Measurements from ENCODE around the gene UNC5B. TPM values are rescaled to one million over a fixed set of nuclear protein-coding genes. Genes with fewer than 3 reads are reported as not detected.

The UNC5B gene
- total RNA-seq, 1 donor from 2014 or later, result 22.4 TPM

DNA sequence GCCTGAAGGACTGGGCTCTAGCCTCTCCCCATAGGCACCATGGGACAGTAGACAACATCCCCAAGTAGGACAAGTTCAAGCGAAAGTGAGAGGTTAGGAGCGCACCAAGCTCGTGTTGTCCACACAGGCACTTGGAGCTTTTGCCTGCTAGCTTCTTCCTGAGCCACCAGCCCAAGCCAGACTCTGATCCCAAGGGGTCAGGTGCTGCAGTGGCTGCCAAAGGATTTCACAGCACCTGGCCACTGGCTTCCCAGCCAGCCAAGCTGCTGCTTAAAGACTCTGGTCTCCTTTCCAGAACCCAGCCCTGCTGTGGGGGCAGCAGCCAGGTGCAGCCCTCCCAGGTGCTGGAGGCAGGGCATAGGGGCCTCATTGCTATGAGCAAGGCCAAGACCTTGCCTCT lies 33.0 kb upstream of the UNC5B start:
- Mint-ChIP-seq H3K27me3 (no peaks in the 10 kb centered on the region), H3K27ac (no peak overlapping the region), H3K9me3 (no peaks in the 10 kb centered on the region), H3K36me3 (no peaks in the 10 kb centered on the region), H3K4me3 (no peak overlapping the region), H3K4me1 (ENCODE audit: unreplicated experiment) (no peaks in the 10 kb centered on the region)
- no peak for DNase-seq (ENCODE audit: extremely low spot score, unreplicated experiment)
- TF ChIP-seq, protein P1, sequence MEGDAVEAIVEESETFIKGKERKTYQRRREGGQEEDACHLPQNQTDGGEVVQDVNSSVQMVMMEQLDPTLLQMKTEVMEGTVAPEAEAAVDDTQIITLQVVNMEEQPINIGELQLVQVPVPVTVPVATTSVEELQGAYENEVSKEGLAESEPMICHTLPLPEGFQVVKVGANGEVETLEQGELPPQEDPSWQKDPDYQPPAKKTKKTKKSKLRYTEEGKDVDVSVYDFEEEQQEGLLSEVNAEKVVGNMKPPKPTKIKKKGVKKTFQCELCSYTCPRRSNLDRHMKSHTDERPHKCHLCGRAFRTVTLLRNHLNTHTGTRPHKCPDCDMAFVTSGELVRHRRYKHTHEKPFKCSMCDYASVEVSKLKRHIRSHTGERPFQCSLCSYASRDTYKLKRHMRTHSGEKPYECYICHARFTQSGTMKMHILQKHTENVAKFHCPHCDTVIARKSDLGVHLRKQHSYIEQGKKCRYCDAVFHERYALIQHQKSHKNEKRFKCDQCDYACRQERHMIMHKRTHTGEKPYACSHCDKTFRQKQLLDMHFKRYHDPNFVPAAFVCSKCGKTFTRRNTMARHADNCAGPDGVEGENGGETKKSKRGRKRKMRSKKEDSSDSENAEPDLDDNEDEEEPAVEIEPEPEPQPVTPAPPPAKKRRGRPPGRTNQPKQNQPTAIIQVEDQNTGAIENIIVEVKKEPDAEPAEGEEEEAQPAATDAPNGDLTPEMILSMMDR (conservative IDR thresholded peaks at IDR 0.05), result no peak

DNA sequence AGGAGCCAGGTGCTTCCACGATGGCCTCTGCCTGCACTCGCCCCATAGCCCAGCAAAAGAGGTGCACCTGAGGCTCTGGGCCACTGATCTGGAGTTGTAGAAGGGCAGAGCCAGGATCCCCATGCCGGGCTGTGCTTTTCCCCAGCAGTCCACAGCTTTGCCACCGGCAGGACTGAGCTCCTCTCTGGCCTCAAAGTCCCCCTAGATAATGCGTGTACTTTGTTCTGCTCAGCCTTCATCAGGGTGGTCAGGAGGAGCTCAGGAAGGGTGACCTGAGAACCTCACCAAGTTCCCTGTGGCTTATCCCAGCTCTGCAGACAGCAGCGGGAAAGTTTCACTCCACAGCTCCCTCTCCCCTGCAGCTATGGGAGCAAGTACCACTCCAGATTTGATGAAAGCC lies 27.9 kb upstream of the UNC5B start:
- Mint-ChIP-seq H3K9me3 (no peaks in the 10 kb centered on the region), H3K4me1 (ENCODE audit: unreplicated experiment) (no peaks in the 10 kb centered on the region), H3K27ac (no peak overlapping the region), H3K4me3 (no peak overlapping the region), H3K36me3 (no peaks in the 10 kb centered on the region), H3K27me3 (no peaks in the 10 kb centered on the region)
- no peak for DNase-seq (ENCODE audit: extremely low spot score, unreplicated experiment)
- TF ChIP-seq, protein P1 (conservative IDR thresholded peaks at IDR 0.05), result no peak

DNA sequence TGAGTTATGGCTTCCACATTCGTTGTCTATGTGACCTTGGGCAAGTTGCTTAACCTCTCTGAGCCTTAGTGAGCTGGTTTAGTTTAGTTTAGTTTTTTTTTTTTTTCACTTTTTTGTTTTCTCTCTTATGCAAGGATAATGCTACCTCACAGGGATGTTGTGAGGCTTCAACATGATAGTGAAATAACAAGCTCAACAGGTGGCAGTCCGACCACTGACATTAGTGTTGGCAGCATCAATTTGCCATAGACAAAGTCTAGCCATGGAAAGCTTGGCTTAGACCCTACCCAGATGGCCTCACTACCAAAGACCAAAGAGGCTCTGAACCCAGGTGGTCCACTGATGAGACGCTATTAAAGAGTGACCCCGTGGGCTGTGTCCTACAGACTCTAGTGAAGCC lies 27.2 kb upstream of the UNC5B start:
- no peaks in the 10 kb centered on the region for H3K36me3 Mint-ChIP-seq
- DNase-seq (ENCODE audit: extremely low spot score, unreplicated experiment), result no peak
- TF ChIP-seq, protein P1 (conservative IDR thresholded peaks at IDR 0.05), result no peak
- H3K9me3 Mint-ChIP-seq, result no peaks in the 10 kb centered on the region
- no peak overlapping the region for H3K4me3 Mint-ChIP-seq
- no peaks in the 10 kb centered on the region for H3K4me1 Mint-ChIP-seq (ENCODE audit: unreplicated experiment)
- no peak overlapping the region for H3K27ac Mint-ChIP-seq
- no peaks in the 10 kb centered on the region for H3K27me3 Mint-ChIP-seq

DNA sequence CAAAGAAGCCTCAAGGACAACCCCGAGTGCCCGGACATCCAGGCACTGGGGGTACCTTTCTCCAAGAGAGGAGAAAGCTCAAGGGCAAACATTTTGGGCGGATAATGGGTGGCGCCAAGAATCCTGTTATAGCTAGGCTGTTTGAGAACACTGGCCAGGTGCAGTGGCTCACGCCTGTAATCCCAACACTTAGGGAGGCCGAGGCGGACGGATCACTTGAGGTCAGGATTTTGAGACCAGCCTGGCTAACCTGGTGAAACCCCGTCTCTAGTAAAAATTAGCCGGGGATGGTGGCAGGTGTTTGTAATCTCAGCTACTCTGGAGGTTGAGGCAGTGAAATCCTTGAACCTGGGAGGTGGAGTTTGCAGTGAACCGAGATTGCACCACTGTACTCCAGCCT lies 25.2 kb upstream of the UNC5B start:
- TF ChIP-seq, protein P1 (conservative IDR thresholded peaks at IDR 0.05), result no peak
- no peak for DNase-seq (ENCODE audit: extremely low spot score, unreplicated experiment)
- peaks cover 6% of the 10 kb centered on the region for H3K27me3 Mint-ChIP-seq
- no peaks in the 10 kb centered on the region for H3K9me3 Mint-ChIP-seq
- H3K4me1 Mint-ChIP-seq (ENCODE audit: unreplicated experiment), result peaks cover 4% of the 10 kb centered on the region
- no peak overlapping the region for H3K4me3 Mint-ChIP-seq
- H3K27ac Mint-ChIP-seq, result no peak overlapping the region
- no peaks in the 10 kb centered on the region for H3K36me3 Mint-ChIP-seq

DNA sequence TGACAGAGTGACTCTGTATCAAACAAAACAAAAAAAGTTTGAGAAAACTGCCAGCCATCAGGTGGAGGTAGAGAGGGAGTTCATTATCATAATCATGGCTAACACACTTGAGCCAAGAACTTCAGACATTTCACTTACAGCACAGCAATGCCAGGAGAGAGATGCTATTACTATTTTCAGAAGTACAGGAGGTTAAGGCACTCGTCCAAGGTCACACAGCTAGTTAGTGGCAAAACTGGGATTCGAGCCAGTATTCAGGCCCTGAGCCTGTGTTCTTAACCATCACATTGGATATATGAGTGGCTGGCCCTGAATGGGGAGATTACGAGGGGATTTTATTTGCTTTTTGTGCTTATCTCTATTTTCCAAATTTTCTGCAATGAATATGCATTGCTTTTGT lies 24.8 kb upstream of the UNC5B start:
- Mint-ChIP-seq H3K4me1 (ENCODE audit: unreplicated experiment) (peaks cover 4% of the 10 kb centered on the region), H3K27ac (no peak overlapping the region), H3K9me3 (no peaks in the 10 kb centered on the region), H3K4me3 (no peak overlapping the region), H3K27me3 (peaks cover 6% of the 10 kb centered on the region), H3K36me3 (no peaks in the 10 kb centered on the region)
- no peak for DNase-seq (ENCODE audit: extremely low spot score, unreplicated experiment)
- TF ChIP-seq, protein P1 (conservative IDR thresholded peaks at IDR 0.05), result no peak

DNA sequence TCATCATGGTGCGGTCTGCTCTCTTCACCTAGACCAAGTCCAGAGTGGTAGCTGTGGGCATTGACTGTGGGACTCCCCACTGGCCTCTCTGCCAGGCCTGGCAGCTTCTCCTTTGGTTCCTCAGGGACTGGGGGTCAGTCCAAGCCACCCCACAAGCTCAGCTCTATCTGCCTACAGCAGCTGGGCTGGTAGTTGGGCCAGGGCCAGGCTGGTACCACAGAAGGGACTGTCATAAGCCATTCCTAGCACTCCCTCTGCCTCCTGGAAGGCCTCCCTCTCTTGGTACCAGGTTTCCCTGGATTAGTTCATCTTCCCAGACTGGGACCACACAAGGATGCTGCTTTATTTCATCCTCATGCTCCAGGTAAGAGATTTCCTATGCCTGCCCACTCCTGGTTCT lies 24.2 kb upstream of the UNC5B start:
- Mint-ChIP-seq H3K4me3 (no peak overlapping the region), H3K9me3 (no peaks in the 10 kb centered on the region), H3K4me1 (ENCODE audit: unreplicated experiment) (peaks cover 4% of the 10 kb centered on the region), H3K27ac (no peak overlapping the region), H3K36me3 (no peaks in the 10 kb centered on the region), H3K27me3 (peaks cover 6% of the 10 kb centered on the region)
- no peak for DNase-seq (ENCODE audit: extremely low spot score, unreplicated experiment)
- TF ChIP-seq, protein P1 (conservative IDR thresholded peaks at IDR 0.05), result no peak
